ENCODE results near the gene GRM7. TPM values are rescaled to one million over a fixed set of nuclear protein-coding genes. Genes with fewer than 3 reads are reported as not detected.

The GRM7 gene
- polyA plus RNA-seq, 1 donor from 2014 or later: 23.8 TPM

GRCh38 chr3:7367968-7368367 lies 507.1 kb downstream of the GRM7 start:
- no peaks in the 10 kb centered on the region for H3K79me2 ChIP-seq (replicated peaks; ENCODE audit: insufficient read depth, low read length)
- no peaks in the 10 kb centered on the region for H3K9me3 ChIP-seq (ENCODE audit: low read length)
- H3K27ac ChIP-seq (ENCODE audit: low read length): no peak overlapping the region
- H3F3A ChIP-seq (ENCODE audit: insufficient read depth, low read length, poor library complexity, severe bottlenecking): no peaks in the 10 kb centered on the region
- H3K4me3 ChIP-seq (ENCODE audit: low read length): no peak overlapping the region
- H4K20me1 ChIP-seq (ENCODE audit: insufficient read depth): no peaks in the 10 kb centered on the region
- H3K9ac ChIP-seq (ENCODE audit: low read length): no peak overlapping the region
- no peaks in the 10 kb centered on the region for H3K36me3 ChIP-seq (ENCODE audit: insufficient read depth, low read length)
- H2AFZ ChIP-seq (ENCODE audit: low read depth, low read length): no peak overlapping the region
- TF ChIP-seq TAF1 (IDR thresholded peaks at IDR 0.05; ENCODE audit: low read depth) (no peak), EZH2 (IDR thresholded peaks at IDR 0.05; ENCODE audit: borderline replicate concordance, insufficient read depth, low read length, poor library complexity, severe bottlenecking) (no peak), POLR2AphosphoS5 (IDR thresholded peaks at IDR 0.05) (no peak), CTCF (IDR thresholded peaks at IDR 0.05; ENCODE audit: poor library complexity, severe bottlenecking) (no peak), MXI1 (conservative IDR thresholded peaks at IDR 0.05; ENCODE audit: poor library complexity, severe bottlenecking) (no peak), RAD21 (conservative IDR thresholded peaks at IDR 0.05) (no peak), EP300 (conservative IDR thresholded peaks at IDR 0.05; ENCODE audit: poor library complexity, severe bottlenecking) (no peak), REST (IDR thresholded peaks at IDR 0.05; ENCODE audit: borderline replicate concordance) (no peak), SMC3 (conservative IDR thresholded peaks at IDR 0.05; ENCODE audit: poor library complexity) (no peak)
- H3K27me3 ChIP-seq (ENCODE audit: insufficient read depth, low read depth, low read length): no peaks in the 10 kb centered on the region
- no peaks in the 10 kb centered on the region for H3K9me2 ChIP-seq (ENCODE audit: insufficient read depth, low read length)
- no peak overlapping the region for H3K4me2 ChIP-seq (ENCODE audit: low read length)

GRCh38 chr3:7368597-7368996 lies 507.7 kb downstream of the GRM7 start:
- H2AFZ ChIP-seq (ENCODE audit: low read depth, low read length): no peak overlapping the region
- H4K20me1 ChIP-seq (ENCODE audit: insufficient read depth): no peaks in the 10 kb centered on the region
- H3K9me2 ChIP-seq (ENCODE audit: insufficient read depth, low read length): no peaks in the 10 kb centered on the region
- no peak overlapping the region for H3K4me2 ChIP-seq (ENCODE audit: low read length)
- H3K4me3 ChIP-seq (ENCODE audit: low read length): no peak overlapping the region
- no peaks in the 10 kb centered on the region for H3K27me3 ChIP-seq (ENCODE audit: insufficient read depth, low read depth, low read length)
- H3F3A ChIP-seq (ENCODE audit: insufficient read depth, low read length, poor library complexity, severe bottlenecking): no peaks in the 10 kb centered on the region
- H3K36me3 ChIP-seq (ENCODE audit: insufficient read depth, low read length): no peaks in the 10 kb centered on the region
- no peak for TF ChIP-seq REST (IDR thresholded peaks at IDR 0.05; ENCODE audit: borderline replicate concordance)
- TF ChIP-seq EZH2 (IDR thresholded peaks at IDR 0.05; ENCODE audit: borderline replicate concordance, insufficient read depth, low read length, poor library complexity, severe bottlenecking): no peak
- TF ChIP-seq SMC3 (conservative IDR thresholded peaks at IDR 0.05; ENCODE audit: poor library complexity): no peak
- TF ChIP-seq TAF1 (IDR thresholded peaks at IDR 0.05; ENCODE audit: low read depth): no peak
- TF ChIP-seq CTCF (IDR thresholded peaks at IDR 0.05; ENCODE audit: poor library complexity, severe bottlenecking): no peak
- no peak for TF ChIP-seq MXI1 (conservative IDR thresholded peaks at IDR 0.05; ENCODE audit: poor library complexity, severe bottlenecking)
- no peak for TF ChIP-seq EP300 (conservative IDR thresholded peaks at IDR 0.05; ENCODE audit: poor library complexity, severe bottlenecking)
- TF ChIP-seq RAD21 (conservative IDR thresholded peaks at IDR 0.05): no peak
- TF ChIP-seq POLR2AphosphoS5 (IDR thresholded peaks at IDR 0.05): no peak
- H3K9me3 ChIP-seq (ENCODE audit: low read length): no peaks in the 10 kb centered on the region
- no peak overlapping the region for H3K9ac ChIP-seq (ENCODE audit: low read length)
- no peak overlapping the region for H3K27ac ChIP-seq (ENCODE audit: low read length)
- H3K79me2 ChIP-seq (replicated peaks; ENCODE audit: insufficient read depth, low read length): no peaks in the 10 kb centered on the region
